Subcutaneous adipose tissue (tissue), 4 donors: ENCODE data around the gene STAT1. TPM values are rescaled to one million over a fixed set of nuclear protein-coding genes. Genes with fewer than 3 reads are reported as not detected.

Experiments used
- total RNA-seq, 4 donors: library from RNA; depleted of rRNA; stranded (reverse); fragments of >200 nt; gene quantifications; one replicate each; pipeline ENCODE4 v1.1.0, GENCODE V29; 2016
- TF ChIP-seq, protein P1 (sequence below): fragments of 450-650 bp; IDR thresholded peaks from one replicate; pipeline ENCODE4 v1.5.1; 2016; ENCODE audit warnings: low read depth, mild to moderate bottlenecking, control low read depth, antibody characterized with exemption, moderate library complexity

STAT1 gene
- total RNA-seq, 4 donors from 2014 or later: 55.5 to 123 (median 70.8) TPM

DNA sequence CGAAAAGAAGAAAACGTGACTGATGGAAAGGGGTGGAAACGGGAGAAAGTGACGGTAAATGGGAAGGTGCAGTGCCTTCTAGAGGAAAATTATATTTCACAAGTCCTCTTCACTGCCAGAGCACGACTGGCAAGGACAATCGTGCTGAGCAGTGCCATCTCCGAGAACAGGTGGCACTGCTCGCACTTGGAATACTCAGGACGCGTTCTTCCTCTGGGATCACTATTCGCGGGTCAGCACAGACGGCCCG lies 364 bp downstream of the STAT1 start:
- TF ChIP-seq, protein P1, sequence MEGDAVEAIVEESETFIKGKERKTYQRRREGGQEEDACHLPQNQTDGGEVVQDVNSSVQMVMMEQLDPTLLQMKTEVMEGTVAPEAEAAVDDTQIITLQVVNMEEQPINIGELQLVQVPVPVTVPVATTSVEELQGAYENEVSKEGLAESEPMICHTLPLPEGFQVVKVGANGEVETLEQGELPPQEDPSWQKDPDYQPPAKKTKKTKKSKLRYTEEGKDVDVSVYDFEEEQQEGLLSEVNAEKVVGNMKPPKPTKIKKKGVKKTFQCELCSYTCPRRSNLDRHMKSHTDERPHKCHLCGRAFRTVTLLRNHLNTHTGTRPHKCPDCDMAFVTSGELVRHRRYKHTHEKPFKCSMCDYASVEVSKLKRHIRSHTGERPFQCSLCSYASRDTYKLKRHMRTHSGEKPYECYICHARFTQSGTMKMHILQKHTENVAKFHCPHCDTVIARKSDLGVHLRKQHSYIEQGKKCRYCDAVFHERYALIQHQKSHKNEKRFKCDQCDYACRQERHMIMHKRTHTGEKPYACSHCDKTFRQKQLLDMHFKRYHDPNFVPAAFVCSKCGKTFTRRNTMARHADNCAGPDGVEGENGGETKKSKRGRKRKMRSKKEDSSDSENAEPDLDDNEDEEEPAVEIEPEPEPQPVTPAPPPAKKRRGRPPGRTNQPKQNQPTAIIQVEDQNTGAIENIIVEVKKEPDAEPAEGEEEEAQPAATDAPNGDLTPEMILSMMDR: no peak

DNA sequence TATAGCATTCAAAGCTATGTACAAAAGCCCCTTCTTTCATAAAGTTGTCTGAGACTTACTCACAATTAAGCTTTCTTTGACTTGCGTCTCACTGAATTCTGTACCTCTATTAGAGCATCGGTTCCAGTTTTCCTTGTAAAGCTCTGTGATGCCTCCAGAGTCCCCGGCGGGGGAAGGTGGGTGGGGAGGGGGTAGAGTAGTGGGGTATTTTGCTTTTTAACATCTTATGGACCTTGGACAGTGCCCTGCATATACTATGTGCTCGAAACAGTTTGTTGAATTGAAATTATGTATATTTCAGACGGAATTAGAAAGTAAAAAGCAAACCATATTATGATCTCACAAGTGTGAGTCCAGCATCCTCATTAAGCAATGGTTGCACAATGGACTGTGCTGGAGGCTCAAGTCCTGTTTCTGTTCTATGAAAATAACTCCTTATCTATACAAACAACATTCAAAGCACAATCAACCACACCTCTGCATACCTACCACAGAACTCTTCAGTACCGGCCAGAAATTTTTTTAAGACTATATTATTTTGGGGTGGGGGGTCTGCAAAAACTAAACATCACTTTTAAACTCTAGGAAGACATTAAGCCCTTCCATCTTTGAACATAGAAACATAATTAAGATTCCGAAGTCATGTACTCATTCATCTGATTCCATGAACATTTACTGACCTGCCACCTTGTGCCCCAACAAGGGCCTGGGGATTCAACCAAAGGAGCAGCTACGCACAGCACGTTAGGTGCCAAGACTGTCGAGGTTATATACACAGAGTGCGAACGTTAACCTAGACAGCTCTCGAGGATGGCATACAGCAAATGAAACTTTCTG lies 908 bp downstream of the STAT1 start:
- TF ChIP-seq, protein P1: no peak

DNA sequence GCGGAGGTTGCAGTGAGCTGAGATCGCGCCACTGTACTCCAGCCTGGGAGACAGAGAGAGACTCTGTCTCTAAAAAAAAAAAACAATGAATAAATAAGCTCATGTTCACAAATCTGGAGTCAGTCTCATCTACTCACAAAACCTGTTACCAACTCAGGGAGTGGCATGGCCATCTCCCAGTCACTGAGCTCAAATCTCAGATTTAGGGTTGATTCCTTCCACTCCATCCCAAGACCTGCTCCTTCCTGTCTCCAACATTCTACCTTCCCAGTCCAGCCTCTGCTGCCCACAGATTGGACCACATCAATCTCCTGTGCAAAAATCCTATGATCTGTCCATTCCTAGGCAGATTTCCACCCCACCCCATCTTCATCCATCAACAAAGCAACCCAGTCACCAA lies 1.6 kb downstream of the STAT1 start:
- TF ChIP-seq, protein P1: no peak

DNA sequence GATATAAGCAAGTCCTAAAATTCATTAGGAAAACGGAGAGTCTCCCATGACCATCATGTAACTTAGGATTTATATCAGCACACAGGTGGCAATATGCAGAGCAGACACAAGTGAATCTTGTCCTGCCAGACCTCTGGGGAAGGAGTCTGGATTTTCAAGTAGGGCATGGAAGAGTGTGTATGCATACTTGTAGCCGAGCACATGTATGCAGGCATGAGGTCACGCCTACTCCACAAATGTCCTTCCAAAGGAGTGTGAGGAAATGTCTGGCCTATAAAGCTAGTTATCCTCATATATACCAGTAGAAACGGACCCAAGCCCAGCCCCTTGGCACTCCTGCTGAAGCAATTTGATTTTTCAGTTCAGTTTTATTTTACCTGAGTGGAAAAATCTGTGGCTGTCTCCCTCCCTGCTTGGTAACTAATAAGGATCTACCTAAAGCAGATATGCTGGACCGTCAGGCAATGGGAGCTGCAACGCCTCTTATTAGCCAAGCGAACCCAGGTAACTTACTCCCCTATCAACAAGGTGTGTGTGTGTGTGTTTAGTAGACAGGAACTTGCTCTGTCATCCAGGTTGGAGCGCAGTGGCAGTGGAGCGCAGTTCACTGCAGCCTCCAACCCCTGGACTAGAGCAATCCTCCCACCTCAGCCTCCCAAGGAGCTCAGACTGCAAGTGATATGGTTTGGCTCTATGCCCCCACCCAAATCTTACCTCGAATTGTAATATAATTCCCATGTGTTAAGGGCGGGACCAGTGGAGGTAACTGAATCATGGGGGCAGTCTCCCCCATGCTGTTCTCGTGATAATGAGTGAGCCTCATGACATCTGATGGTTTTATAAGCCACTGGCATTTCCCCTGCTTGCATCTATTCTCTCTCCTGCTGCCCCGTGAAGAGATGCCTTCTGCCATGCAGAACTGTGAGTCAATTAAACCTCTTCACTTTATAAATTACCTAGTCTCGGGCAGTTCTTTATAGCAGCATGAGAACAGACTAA lies 2.8 kb downstream of the STAT1 start:
- TF ChIP-seq, protein P1: no peak

DNA sequence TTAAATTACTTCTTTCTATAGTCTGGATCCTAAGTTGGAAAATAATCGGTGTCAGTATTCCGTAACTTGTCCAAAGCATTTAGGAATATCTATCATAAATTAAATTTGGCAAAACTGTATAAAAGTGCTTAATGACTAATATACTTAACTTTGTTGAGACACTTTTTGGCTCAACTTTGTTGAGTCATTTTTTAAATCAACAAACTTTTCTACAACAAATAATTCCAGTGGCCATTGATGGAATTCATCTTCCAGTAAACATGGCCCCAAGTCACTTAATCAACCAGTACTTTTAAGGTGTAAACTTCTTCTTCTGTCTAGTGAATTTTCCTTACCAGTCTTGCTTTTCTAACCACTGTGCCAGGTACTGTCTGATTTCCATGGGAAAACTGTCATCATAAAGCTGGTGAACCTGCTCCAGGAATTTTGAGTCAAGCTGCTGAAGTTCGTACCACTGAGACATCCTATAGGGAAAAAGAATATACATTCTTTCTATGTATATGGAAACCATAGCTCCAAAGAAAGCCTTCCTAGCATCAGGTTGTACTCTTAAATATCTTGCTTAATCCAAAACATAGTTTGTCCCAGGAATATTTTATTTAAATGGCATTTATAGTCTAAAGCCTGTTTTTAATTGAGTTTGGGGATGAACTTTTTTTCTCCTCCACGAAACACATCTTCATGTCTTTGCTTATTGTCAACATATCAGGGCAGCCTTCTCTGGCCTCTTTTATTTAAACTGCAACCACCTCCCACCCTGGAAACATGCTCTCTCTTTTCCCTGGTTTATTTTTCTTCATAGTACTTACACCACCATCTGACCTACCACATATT lies 4.2 kb downstream of the STAT1 start:
- TF ChIP-seq, protein P1: no peak

DNA sequence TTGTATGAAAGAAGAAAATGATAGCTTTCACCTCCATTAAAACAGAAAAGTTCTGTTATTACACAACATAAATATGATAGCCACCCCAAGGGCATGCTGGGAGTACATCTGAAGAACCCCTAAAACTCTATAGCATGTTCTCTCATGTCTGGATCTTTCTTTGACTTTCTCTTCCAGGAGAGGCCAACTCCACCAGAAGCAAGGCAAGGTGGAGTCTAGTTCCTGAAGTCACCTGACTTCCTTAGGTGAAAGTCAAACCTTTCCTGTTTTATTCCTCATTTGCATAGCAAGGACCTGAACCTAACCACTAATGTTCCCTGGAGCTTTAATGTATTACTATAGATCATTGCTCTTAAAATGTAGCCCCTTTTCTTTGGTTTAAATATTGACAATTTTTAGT lies 5.7 kb downstream of the STAT1 start:
- TF ChIP-seq, protein P1: no peak
